ENCODE measurements around the gene CITED1. TPM values are rescaled to one million over a fixed set of nuclear protein-coding genes. Genes with fewer than 3 reads are reported as not detected.

Gene CITED1
- total and polyA plus RNA-seq, 7 donors: 0.19 to 2.3 (median 0.78) TPM; not detected in 3

- 22 to 29% (median 28%) methylated on average over 11 to 17 of the region's 17 CpGs for WGBS, 3 donors
- Histone ChIP-seq H3K9me3 (no peaks in the 10 kb centered on the region), H3K36me3 (ENCODE audit: insufficient read depth in 1 of 2, low read depth in 1 of 2) (no peaks in the 10 kb centered on the region), H3K27ac (no peak overlapping the region), H3K4me3 (no peak overlapping the region), H3K27me3 (ENCODE audit: insufficient read depth in 3 of 3, low read length in 2 of 3) (peaks cover 0 to 41% (median 0%) of the 10 kb centered on the region in 3 donors), H3K4me1 (no peaks in the 10 kb centered on the region)
- no peak for TF ChIP-seq CTCF (IDR thresholded peaks at IDR 0.05)
- no peak for ATAC-seq
- no peak for DNase-seq
- intact Hi-C loops (cut with DNase I): no loop called here
Measured at GRCh38 chrX:72254816-72255215, 50.9 kb downstream of the CITED1 start.

GRCh38 chrX:72253686-72254085, 52.0 kb downstream of the CITED1 start:
- intact Hi-C loops (cut with DNase I): no loop called here
- Histone ChIP-seq H3K27ac (no peak overlapping the region), H3K36me3 (ENCODE audit: insufficient read depth in 1 of 2, low read depth in 1 of 2) (no peaks in the 10 kb centered on the region), H3K27me3 (ENCODE audit: insufficient read depth in 3 of 3, low read length in 2 of 3) (peaks cover 0 to 41% (median 0%) of the 10 kb centered on the region in 3 donors), H3K9me3 (no peaks in the 10 kb centered on the region), H3K4me3 (no peak overlapping the region), H3K4me1 (no peaks in the 10 kb centered on the region)
- ATAC-seq (no peak), DNase-seq (no peak)
- TF ChIP-seq CTCF (IDR thresholded peaks at IDR 0.05): no peak

Other genes with a start within 250 kb of the CITED1 start
- gene RTL5, start 174.0 kb downstream of the CITED1 start, total RNA-seq: 1 to 10 TPM in 3 of 4 donors, under 1 TPM in 1; 0.91 to 2.2 (median 1.3) TPM
- under 1 TPM; 0.37 to 0.66 (median 0.48) TPM for gene RTL5, start 174.0 kb downstream of the CITED1 start, polyA plus RNA-seq
- 1 to 10 TPM; 8.3 to 8.9 (median 8.6) TPM for gene PIN4, start 124.2 kb downstream of the CITED1 start, total RNA-seq
- 10 to 100 TPM; 11.0 to 19.3 (median 12.1) TPM for gene PIN4, start 124.2 kb downstream of the CITED1 start, polyA plus RNA-seq
- under 1 TPM in 1 of 4 donors, not detected in 3; 0.22 TPM for gene ERCC6L, start 66.9 kb downstream of the CITED1 start, total RNA-seq
- gene ERCC6L, start 66.9 kb downstream of the CITED1 start, polyA plus RNA-seq: under 1 TPM in 2 of 3 donors, not detected in 1; 0.01 to 0.03 TPM
- 100 to 1,000 TPM; 481 to 670 (median 523) TPM for gene RPS4X, start 28.7 kb downstream of the CITED1 start, total RNA-seq
- gene RPS4X, start 28.7 kb downstream of the CITED1 start, polyA plus RNA-seq: 100 to 1,000 TPM; 587 to 950 (median 770) TPM

Measured in psoas muscle (tissue), 8 donors.